ENCODE results near the gene ADAMTSL3. TPM values are rescaled to one million over a fixed set of nuclear protein-coding genes. Genes with fewer than 3 reads are reported as not detected.
"Not testable (repeated sequence)": the region's sequence is repeated elsewhere in the genome, so short reads cannot be mapped to it uniquely, and the experiment has no call there.

ADAMTSL3 gene
- total and polyA plus RNA-seq, 8 donors: 10.5 to 27.6 (median 17.4) TPM

DNA sequence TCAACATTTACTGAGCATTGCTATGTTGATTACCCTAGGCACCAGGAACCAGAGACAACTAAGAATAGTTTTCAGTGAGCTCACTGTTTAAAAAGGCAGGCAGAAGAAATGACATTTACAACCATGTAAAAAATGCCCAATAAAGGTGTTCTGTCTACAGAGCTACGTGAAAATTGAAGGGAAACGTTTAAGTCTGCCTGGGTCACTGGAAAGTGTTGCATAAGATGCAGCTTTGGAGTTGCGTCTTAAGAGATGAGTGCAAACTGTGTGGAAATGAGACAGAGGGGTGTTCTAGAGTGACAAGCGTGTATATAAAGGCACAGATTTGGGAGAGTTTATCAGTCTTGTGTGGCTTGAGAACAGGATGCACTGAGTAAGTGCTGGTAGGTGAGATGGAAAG, 303.0 kb downstream of the ADAMTSL3 start:
- H3K27me3 ChIP-seq: no peaks in the 10 kb centered on the region
- no peaks in the 10 kb centered on the region for H3K36me3 ChIP-seq
- DNase-seq (no peak), ATAC-seq (no peak)
- intact Hi-C loops (cut with DNase I): no loop called here
- H3K4me3 ChIP-seq: no peak overlapping the region
- H3K4me1 ChIP-seq: no peaks in the 10 kb centered on the region
- H3K9me3 ChIP-seq: no peaks in the 10 kb centered on the region
- no peak overlapping the region for H3K27ac ChIP-seq
- TF ChIP-seq, protein P1, sequence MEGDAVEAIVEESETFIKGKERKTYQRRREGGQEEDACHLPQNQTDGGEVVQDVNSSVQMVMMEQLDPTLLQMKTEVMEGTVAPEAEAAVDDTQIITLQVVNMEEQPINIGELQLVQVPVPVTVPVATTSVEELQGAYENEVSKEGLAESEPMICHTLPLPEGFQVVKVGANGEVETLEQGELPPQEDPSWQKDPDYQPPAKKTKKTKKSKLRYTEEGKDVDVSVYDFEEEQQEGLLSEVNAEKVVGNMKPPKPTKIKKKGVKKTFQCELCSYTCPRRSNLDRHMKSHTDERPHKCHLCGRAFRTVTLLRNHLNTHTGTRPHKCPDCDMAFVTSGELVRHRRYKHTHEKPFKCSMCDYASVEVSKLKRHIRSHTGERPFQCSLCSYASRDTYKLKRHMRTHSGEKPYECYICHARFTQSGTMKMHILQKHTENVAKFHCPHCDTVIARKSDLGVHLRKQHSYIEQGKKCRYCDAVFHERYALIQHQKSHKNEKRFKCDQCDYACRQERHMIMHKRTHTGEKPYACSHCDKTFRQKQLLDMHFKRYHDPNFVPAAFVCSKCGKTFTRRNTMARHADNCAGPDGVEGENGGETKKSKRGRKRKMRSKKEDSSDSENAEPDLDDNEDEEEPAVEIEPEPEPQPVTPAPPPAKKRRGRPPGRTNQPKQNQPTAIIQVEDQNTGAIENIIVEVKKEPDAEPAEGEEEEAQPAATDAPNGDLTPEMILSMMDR (IDR thresholded peaks at IDR 0.05): no peak

DNA sequence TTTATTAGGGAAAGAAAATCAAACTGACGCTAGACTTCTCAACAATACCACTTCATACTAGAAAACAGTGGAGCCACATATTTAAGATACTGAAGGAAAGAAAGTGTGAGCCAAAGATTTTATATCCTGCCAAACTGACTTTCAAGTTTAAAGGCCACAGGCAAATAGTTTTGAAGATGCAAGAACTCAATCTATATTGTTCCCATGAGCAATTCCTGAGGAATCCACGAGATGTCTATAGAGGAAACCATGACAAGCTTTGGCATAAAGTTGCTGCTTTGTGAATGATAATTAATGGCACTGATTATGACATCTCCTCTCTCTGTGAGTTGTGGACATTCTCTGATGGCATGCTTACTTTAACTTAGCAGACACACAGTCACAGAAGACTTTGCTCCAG, 305.6 kb downstream of the ADAMTSL3 start:
- DNase-seq: no peak
- H3K27me3 ChIP-seq: no peaks in the 10 kb centered on the region
- no peak overlapping the region for H3K27ac ChIP-seq
- no peak for ATAC-seq
- TF ChIP-seq, protein P1 (IDR thresholded peaks at IDR 0.05): no peak
- peaks cover 0 to 6% of the 10 kb centered on the region in 2 donors for H3K9me3 ChIP-seq
- intact Hi-C loops (cut with DNase I): no loop called here
- H3K4me3 ChIP-seq: no peak overlapping the region
- H3K36me3 ChIP-seq: no peaks in the 10 kb centered on the region
- no peaks in the 10 kb centered on the region for H3K4me1 ChIP-seq

DNA sequence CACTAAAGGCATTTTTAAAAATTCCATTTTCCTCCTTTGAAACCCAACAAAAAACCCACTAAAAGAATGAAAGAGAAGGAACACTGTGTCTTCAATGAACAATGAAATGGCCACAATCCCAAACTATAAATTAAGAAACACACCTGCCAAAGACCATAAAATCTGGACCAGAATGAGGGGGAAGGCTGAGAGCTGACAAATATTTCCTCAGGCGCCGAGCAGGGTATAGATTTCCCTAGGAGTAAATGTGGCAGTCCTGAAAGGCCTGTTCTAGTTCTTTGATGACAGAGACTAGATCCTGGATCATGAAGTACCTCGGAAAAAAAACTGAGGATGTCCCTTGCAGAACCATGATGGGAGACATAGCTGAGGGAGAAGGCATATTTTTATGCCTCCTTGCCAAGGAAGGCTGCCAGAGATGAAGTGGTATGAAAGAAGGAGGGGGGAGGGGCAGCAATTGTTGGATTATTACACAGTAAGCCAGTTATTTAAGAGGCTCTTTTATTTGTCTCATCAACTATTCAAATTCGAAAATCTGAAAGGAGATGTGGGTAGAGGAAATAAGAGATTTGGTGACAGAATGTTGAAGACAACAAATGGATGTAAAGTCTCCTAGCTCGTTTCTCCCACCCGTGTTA, 306.4 kb downstream of the ADAMTSL3 start:
- peaks cover 0 to 11% of the 10 kb centered on the region in 2 donors for H3K9me3 ChIP-seq
- no peaks in the 10 kb centered on the region for H3K4me1 ChIP-seq
- DNase-seq (no peak), ATAC-seq (no peak)
- H3K36me3 ChIP-seq: no peaks in the 10 kb centered on the region
- no peak overlapping the region for H3K27ac ChIP-seq
- H3K4me3 ChIP-seq: no peak overlapping the region
- no peaks in the 10 kb centered on the region for H3K27me3 ChIP-seq
- TF ChIP-seq, protein P1 (IDR thresholded peaks at IDR 0.05): no peak
- intact Hi-C loops (cut with DNase I): no loop called here

DNA sequence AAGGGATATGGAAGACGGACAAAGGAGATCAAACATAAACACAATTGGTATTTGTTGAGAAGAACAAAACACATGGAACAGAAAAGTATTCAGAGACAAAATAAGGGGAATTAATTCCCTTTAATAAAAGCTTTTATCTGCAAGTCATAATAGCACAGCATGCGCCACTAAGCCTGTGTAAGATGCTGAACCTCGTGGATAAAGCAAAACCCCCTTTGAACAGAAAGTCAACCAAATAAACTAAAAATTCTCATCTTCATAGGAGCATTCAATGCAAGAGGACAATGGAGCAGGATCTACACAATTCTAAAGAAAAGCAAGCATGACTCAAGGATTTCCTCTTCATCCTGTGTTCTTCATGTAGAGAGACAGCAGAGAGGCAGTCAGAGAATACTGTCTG, 307.4 kb downstream of the ADAMTSL3 start:
- Histone ChIP-seq H3K27me3 (no peaks in the 10 kb centered on the region), H3K27ac (no peak overlapping the region), H3K36me3 (no peaks in the 10 kb centered on the region), H3K9me3 (peaks cover 0 to 11% of the 10 kb centered on the region in 2 donors), H3K4me3 (no peak overlapping the region), H3K4me1 (no peaks in the 10 kb centered on the region)
- intact Hi-C loops (cut with DNase I): no loop called here
- ATAC-seq (no peak), DNase-seq (no peak)
- TF ChIP-seq, protein P1 (IDR thresholded peaks at IDR 0.05): no peak

DNA sequence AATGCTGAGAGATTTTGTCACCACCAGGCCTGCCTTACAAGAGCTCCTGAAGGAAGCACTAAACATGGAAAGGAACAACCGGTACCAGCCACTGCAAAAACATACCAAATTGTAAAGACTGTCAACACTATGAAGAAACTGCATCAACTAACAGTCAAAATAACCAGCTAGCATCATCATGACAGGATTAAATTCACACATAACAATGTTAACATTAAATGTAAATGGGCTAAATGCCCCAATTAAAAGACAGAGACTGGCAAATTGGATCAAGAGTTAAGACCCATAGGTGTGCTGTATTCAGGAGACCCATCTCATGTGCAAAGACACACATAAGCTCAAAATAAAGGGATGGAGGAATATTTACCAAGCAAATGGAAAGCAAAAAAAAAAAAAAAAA, 311.0 kb downstream of the ADAMTSL3 start:
- DNase-seq; intact Hi-C loops (cut with DNase I); H3K27me3 ChIP-seq; H3K36me3 ChIP-seq; H3K4me1 ChIP-seq; H3K4me3 ChIP-seq; H3K27ac ChIP-seq; ATAC-seq: not testable (repeated sequence)
- H3K9me3 ChIP-seq: peaks cover 0 to 21% of the 10 kb centered on the region in 2 donors
